Dermis blood vessel endothelial cell (primary cell): ENCODE data around the gene MLKL. TPM values are rescaled to one million over a fixed set of nuclear protein-coding genes. Genes with fewer than 3 reads are reported as not detected.
"Not testable (repeated sequence)": the region's sequence is repeated elsewhere in the genome, so short reads cannot be mapped to it uniquely, and the experiment has no call there.

Experiments
- DNase-seq: peaks from one replicate; pipeline ENCODE4 v3.0.0; 2010
- total RNA-seq: library from RNA; depleted of rRNA; stranded (reverse); fragments of >200 nt; gene quantifications from 2 replicates; pipeline ENCODE4 v1.2.3, GENCODE V29; 2014

Gene MLKL
- total RNA-seq, 1 donor from 2014 or later: 21.8 TPM

- peak; percentile 96 for DNase-seq
These were observed 4.9 kb downstream of the MLKL start for GRCh38 chr16:74695450-74696422.

GRCh38 chr16:74691093-74691855, 9.4 kb downstream of the MLKL start:
- no peak for DNase-seq

- DNase-seq: no peak
These were observed 18.1 kb downstream of the MLKL start for GRCh38 chr16:74682556-74682955.

- no peak for DNase-seq
These were observed 20.0 kb downstream of the MLKL start for GRCh38 chr16:74680681-74681080.

DNA sequence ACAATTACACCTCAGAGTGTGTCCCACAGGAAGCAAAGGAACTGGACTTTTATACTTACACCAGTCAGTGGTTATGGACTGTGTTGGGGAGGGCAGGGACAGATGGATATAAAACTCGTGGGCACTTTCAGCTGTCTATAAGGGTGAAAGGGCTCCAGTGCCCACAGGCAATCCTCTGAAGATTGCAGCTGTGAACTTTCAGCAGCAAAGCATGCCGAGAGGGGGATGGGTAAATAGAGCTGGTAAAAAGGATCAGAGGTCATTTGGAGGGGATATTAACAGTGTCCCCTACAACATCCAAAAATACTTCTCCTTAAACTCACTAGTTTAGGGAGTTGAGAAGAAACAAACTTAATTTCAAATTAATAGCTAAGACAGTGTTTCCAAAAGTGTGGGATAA, 20.7 kb downstream of the MLKL start:
- no peak for DNase-seq

- DNase-seq: no peak
These were observed 22.8 kb downstream of the MLKL start for GRCh38 chr16:74677868-74678267.

DNA sequence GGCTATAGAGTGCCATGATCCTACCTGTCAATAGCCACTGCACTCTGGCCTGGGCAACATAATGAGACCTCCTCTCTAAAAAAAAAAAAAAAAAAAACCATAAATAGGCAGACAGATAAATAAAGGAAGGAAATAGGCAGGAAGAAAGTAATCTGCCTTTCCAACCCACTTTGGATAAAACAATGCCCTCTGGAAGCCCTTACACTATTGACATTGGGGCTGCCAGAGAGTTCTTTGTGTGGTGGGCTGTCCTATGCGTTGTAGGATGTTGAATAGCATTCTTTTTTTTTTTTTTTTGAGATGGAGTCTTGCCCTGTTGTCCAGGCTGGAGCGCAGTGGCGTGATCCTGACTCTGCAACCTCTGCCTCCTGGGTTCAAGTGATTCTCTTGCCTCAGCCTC, 26.8 kb downstream of the MLKL start:
- DNase-seq: peak; percentile 14

- DNase-seq: not testable (repeated sequence)
These were observed 31.8 kb downstream of the MLKL start for GRCh38 chr16:74668877-74669276.

DNA sequence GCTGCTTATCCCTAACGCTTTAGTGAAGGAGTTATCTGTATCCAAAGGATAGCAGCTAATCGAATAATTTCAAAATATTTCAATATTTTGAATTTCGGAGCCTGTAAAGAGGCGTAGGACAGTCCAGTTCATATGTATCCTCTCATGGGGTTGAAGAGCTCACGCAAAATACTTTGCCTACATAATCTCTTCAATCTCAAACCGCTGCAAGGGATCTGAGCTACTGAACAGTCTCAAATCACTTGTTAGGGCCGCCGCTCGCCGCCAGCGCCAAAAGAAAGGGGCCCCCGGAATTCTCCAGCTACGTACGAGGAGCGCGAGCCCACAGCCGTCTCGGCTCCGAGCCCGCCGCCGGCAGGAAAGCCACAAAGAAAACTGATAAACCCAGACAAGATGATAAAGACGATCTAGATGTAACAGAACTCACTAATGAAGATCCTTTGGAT, 33.4 kb downstream of the MLKL start:
- DNase-seq: peak; percentile 41

GRCh38 chr16:74666425-74667254, 34.0 kb downstream of the MLKL start, which contains the start of gene RFWD3:
Gene RFWD3, minus strand, starts transcription at chr16:74666877. Its CDS starts 5,428 bp downstream, at chr16:74661449.
- peak; percentile 99 for DNase-seq

DNA sequence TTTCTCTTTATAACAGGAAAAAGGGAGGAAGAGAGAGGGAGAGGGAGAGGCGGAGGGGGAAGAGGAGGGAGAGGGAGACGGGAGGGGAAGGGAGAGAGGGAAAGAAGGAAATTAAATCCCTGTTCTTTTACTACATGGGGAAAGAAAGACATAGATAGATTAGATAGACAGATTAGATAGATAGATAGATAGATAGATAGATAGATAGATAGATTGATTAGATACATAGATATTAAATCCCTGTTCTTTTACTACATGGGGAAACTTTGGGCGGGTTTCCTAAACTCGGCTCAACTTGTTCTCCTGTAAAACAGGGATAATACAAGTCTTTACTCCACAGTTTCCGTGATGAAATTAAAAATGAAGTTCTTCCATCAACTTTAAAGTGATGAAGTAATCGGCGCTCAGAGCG, 34.6 kb downstream of the MLKL start:
- DNase-seq: no peak

GRCh38 chr16:74661064-74661463, 39.6 kb downstream of the MLKL start:
- no peak for DNase-seq

- no peak for DNase-seq
These were observed 40.3 kb downstream of the MLKL start for GRCh38 chr16:74660383-74660782.

GRCh38 chr16:74659041-74659440, 41.6 kb downstream of the MLKL start:
- no peak for DNase-seq

GRCh38 chr16:74657870-74658642, 42.6 kb downstream of the MLKL start:
- no peak for DNase-seq

DNA sequence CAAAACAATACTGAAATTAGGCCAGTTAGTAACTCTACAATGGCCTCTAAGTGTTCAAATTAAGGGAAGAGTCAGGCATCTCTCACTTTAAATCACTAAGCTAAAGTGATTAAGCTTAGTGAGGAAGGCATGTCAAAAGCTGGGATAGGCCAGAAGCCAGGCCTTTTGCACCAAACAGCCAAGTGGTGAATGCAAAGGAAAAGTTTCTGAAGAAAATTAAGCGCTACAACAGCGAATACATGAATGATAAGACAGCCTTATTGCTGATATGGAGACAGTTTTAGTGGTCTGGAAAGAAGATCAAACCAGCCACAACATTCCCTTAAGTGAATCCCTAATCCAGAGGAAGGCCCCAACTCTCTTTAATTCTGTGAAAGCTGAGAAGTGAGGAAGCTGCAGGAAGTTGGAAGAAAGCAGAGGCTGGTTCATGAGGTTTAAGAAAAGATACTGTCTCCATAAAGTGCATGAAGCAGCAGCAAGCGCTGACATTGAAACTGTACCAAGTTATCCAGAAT, 46.1 kb downstream of the MLKL start:
- no peak for DNase-seq

- peak; percentile 14 for DNase-seq
These were observed 47.8 kb downstream of the MLKL start for GRCh38 chr16:74652883-74653282.

DNA sequence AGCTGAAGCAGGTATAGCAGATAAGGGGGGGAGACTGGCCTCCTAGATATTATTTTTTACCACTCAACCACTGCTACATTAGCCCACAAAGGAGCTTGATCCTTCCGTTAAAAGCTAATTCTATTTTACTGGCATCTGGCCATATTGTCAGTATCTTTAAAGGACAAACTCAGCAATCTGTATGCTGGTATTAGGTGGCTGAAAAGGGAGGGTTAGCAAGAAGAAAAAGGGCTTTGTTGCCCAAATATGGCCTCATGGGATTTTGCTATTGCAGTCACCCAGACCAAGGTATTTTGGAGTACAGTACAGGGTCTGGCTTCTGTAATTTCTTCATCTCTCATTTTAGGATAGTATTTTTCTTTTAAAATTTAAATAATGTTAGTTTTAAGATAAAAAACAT, 48.4 kb downstream of the MLKL start:
- no peak for DNase-seq

- DNase-seq: no peak
These were observed 48.8 kb downstream of the MLKL start for GRCh38 chr16:74651841-74652240.

DNA sequence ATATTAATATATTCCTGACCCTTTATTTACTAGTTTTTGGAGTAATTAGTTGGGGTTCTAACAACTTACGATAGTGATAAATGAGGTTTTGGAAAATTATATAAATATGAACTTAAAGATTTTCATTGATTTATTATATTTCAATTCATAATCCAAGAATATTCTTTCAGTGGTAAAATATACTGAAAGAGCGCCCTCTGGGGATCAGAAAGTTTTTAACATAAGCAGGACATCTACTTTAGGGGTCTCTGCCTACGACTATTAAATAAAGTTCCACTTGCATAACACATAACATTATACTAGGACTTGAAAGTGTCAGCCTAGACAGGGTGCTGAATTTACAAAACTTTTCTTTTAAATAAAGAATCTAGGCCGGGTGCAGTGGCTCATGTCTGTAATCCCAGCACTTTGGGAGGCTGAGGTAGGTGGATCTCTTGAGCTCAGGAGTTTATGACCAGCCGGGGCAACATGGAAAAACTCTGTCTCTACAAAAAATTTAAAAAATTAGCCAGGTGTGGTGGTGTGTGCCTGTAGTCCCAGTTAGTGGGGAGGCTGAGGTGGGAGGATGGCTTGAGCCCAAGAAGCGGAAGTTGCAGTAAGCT, 49.6 kb downstream of the MLKL start:
- peak; percentile 49 for DNase-seq
